ENCODE results near the gene ERP44.
"Not testable (repeated sequence)": the region's sequence is repeated elsewhere in the genome, so short reads cannot be mapped to it uniquely, and the experiment has no call there.

GRCh38 chr9:100069068-100069467 is 29.7 kb downstream of the ERP44 start:
- TF ChIP-seq CTCF, POLR2A (IDR thresholded peaks at IDR 0.05): not testable (repeated sequence)

Data from right lobe of liver (tissue), 4 donors.